GM23248 (cell line): Measurements from ENCODE around the gene ERC1.

Experiments
- EZH2 ChIP-seq: fragments of 200-600 bp; sonication (generic); IDR thresholded peaks from 2 replicates; pipeline ENCODE4 v1.6.1; 2018; ENCODE audit warnings: antibody characterized with exemption, mild to moderate bottlenecking; ENCODE audit not compliant: insufficient read depth, poor library complexity, severe bottlenecking
- EZH2phosphoT487 ChIP-seq: fragments of 200-600 bp; sonication (generic); IDR thresholded peaks from 2 replicates; pipeline ENCODE4 v1.6.1; 2018; ENCODE audit warnings: antibody characterized with exemption, moderate library complexity, mild to moderate bottlenecking, low read depth; ENCODE audit not compliant: insufficient read depth

- TF ChIP-seq EZH2 (no peak), EZH2phosphoT487 (no peak)
Measured at GRCh38 chr12:1356285-1356684, 365.3 kb downstream of the ERC1 start.
